IMR-90 (cell line): Measurements from ENCODE around the gene SLC46A1. TPM values are rescaled to one million over a fixed set of nuclear protein-coding genes. Genes with fewer than 3 reads are reported as not detected.

ENCODE experiments used
- ATAC-seq: fragments of 200-7000 bp; cut with Tn5 transposase; 2 replicates; pipeline ENCODE4 v1.9.1; 2020; ENCODE audit warnings: low read depth, mild to moderate bottlenecking, moderate library complexity
- BruUV-seq: library from RNA; stranded (reverse); fragments of 400-500 nt; replicated peaks from 2 replicates; lab custom pipeline; 2021; lab: Mats Ljungman, UMichigan
- CTCF ChIA-PET: fragments of 300-600 bp; formaldehyde crosslinking; extraction: SDS; loops from one replicate; lab custom pipeline; 2021; ENCODE audit warnings: antibody characterized with exemption; lab: Yijun Ruan, JAX
- POLR2A ChIA-PET: fragments of 300-600 bp; sonication (Branson Sonifier 250); formaldehyde crosslinking; loops from one replicate; lab custom pipeline; 2022; ENCODE audit warnings: antibody characterized with exemption; ENCODE audit not compliant: unreplicated experiment; lab: Charles Lee
- DNase-seq: peaks from one replicate; pipeline ENCODE4 v3.0.0; 2013
- H2AFZ ChIP-seq: replicated peaks from 2 replicates; pipeline ENCODE3; 2013; ENCODE audit warnings: low read length, mild to moderate bottlenecking; ENCODE audit not compliant: poor library complexity
- H2AK5ac ChIP-seq: 2 replicates; pipeline ENCODE4 v1.6.1; 2013; ENCODE audit warnings: low read depth, low read length, inconsistent platforms
- H2AK9ac ChIP-seq: replicated peaks from 2 replicates; pipeline ENCODE3; 2013; ENCODE audit warnings: mild to moderate bottlenecking, low read depth, low read length, moderate library complexity; ENCODE audit not compliant: poor library complexity
- H2BK120ac ChIP-seq: 2 replicates; pipeline ENCODE4 v1.6.1; 2013; ENCODE audit warnings: low read depth, low read length, inconsistent platforms
- H2BK15ac ChIP-seq: 3 replicates; pipeline ENCODE4 v1.6.1; 2013; ENCODE audit warnings: low read depth, low read length, inconsistent platforms
- H2BK20ac ChIP-seq: 2 replicates; pipeline ENCODE4 v1.6.1; 2013; ENCODE audit warnings: low read depth, mild to moderate bottlenecking, inconsistent platforms, low read length, moderate library complexity
- H2BK5ac ChIP-seq: 2 replicates; pipeline ENCODE4 v1.6.1; 2013; ENCODE audit warnings: mild to moderate bottlenecking, low read depth, low read length, inconsistent platforms; ENCODE audit not compliant: poor library complexity, severe bottlenecking
- H3K14ac ChIP-seq: replicated peaks from 2 replicates; pipeline ENCODE4 v1.6.1; 2013; ENCODE audit warnings: low read depth, low read length, inconsistent platforms
- H3K18ac ChIP-seq: 2 replicates; pipeline ENCODE4 v1.6.1; 2013; ENCODE audit warnings: low read depth, low read length, control low read depth
- H3K23ac ChIP-seq: 2 replicates; pipeline ENCODE4 v1.6.1; 2013; ENCODE audit warnings: low read depth, low read length, inconsistent platforms
- H3K27ac ChIP-seq: 2 replicates; pipeline ENCODE4 v1.5.1; 2013; ENCODE audit warnings: mild to moderate bottlenecking, control low read depth, low read length; ENCODE audit not compliant: insufficient read depth
- H3K27me3 ChIP-seq: 2 replicates; pipeline ENCODE4 v1.6.1; 2013; ENCODE audit warnings: low read length; ENCODE audit not compliant: control insufficient read depth, insufficient read depth
- H3K36me3 ChIP-seq: 2 replicates; pipeline ENCODE4 v1.6.1; 2013; ENCODE audit warnings: low read length, mixed read lengths; ENCODE audit not compliant: control insufficient read depth, insufficient read depth
- H3K4ac ChIP-seq: 2 replicates; pipeline ENCODE4 v1.6.1; 2013; ENCODE audit warnings: low read depth, low read length, inconsistent platforms
- H3K4me1 ChIP-seq: 2 replicates; pipeline ENCODE4 v1.6.1; 2013; ENCODE audit warnings: low read length, mixed read lengths; ENCODE audit not compliant: control insufficient read depth, insufficient read depth
- H3K4me2 ChIP-seq: 2 replicates; pipeline ENCODE4 v1.6.1; 2013; ENCODE audit warnings: low read depth, mild to moderate bottlenecking, control low read depth, low read length, moderate library complexity
- H3K4me3 ChIP-seq: 2 replicates; pipeline ENCODE4 v1.5.1; 2013; ENCODE audit warnings: low read depth, mild to moderate bottlenecking, control low read depth, low read length, moderate library complexity; ENCODE audit not compliant: insufficient read depth
- H3K56ac ChIP-seq: 2 replicates; pipeline ENCODE4 v1.6.1; 2013; ENCODE audit warnings: low read length, inconsistent platforms; ENCODE audit not compliant: insufficient read depth; ENCODE audit errors: extremely low read depth
- H3K79me1 ChIP-seq, 2 experiments: 2 replicates each; pipeline ENCODE4 v1.6.1; 2013; ENCODE audit warnings: low read length in 2 of 2, inconsistent platforms in 1 of 2, low read depth in 1 of 2
- H3K9ac ChIP-seq: 2 replicates; pipeline ENCODE4 v1.6.1; 2013; ENCODE audit warnings: low read depth, low read length, control low read depth
- H3K9me1 ChIP-seq: 2 replicates; pipeline ENCODE4 v1.6.1; 2013; ENCODE audit warnings: low read length, inconsistent platforms; ENCODE audit not compliant: insufficient read depth
- H3K9me3 ChIP-seq: 2 replicates; pipeline ENCODE4 v1.6.1; 2013; ENCODE audit warnings: low read length; ENCODE audit not compliant: control insufficient read depth, insufficient read depth
- H4K20me1 ChIP-seq: 2 replicates; pipeline ENCODE4 v1.6.1; 2013; ENCODE audit warnings: low read length, inconsistent platforms; ENCODE audit not compliant: insufficient read depth
- H4K5ac ChIP-seq: 2 replicates; pipeline ENCODE4 v1.6.1; 2013; ENCODE audit warnings: mild to moderate bottlenecking, low read depth, low read length, control low read depth
- H4K8ac ChIP-seq, 2 experiments: 2 replicates each; pipeline ENCODE4 v1.6.1; 2013; ENCODE audit warnings: low read depth in 2 of 2, low read length in 2 of 2, control low read depth in 1 of 2, inconsistent platforms in 1 of 2
- H4K91ac ChIP-seq: 2 replicates; pipeline ENCODE4 v1.6.1; 2013; ENCODE audit warnings: low read depth, low read length, inconsistent platforms; ENCODE audit not compliant: insufficient read depth
- CEBPB ChIP-seq: IDR thresholded peaks from 2 replicates; pipeline ENCODE4 v1.6.1; 2012; ENCODE audit warnings: low read depth, low read length, improper control_type of control experiment
- POLR2A ChIP-seq: IDR thresholded peaks from 2 replicates; pipeline ENCODE4 v1.6.1; 2012; ENCODE audit warnings: mild to moderate bottlenecking, low read depth, low read length
- WGBS, 2 experiments: methylation state at CpG; one replicate each; pipeline versions ENCODE4 v1.1.5 to v1.1.7; 2013; ENCODE audit warnings: missing lambda C conversion rate in 2 of 2; ENCODE audit not compliant: insufficient read length in 1 of 2; ENCODE audit errors: extremely low coverage in 2 of 2; 5-methylcytosine and 5-hydroxymethylcytosine counted together
- dilution Hi-C: fragments of 300-500 bp; cut with HindIII; formaldehyde crosslinking; loops from one replicate; pipeline ENCODE4 v1.14.3; 2018; ENCODE audit warnings: low sequenced_read_pairs; ENCODE audit not compliant: unreplicated experiment
- in situ Hi-C: fragments of 300-500 bp; cut with MboI; formaldehyde crosslinking; loops from 3 replicates; pipeline ENCODE4 v1.14.3; 2019; ENCODE audit warnings: low sequenced_read_pairs, inconsistent platforms, mixed read lengths
- intact Hi-C: fragments of 100-400 bp; cut with micrococcal nuclease; formaldehyde crosslinking; loops from 2 replicates; pipeline ENCODE4 v1.10.0; 2022
- polyA plus RNA-seq, 3 experiments: library from polyadenylated mRNA; depleted of rRNA; stranded (reverse); fragments of >200 nt; gene quantifications; 2 replicates each; pipeline ENCODE4 v1.2.3, GENCODE V29; 2012; ENCODE audit warnings: low replicate concordance in 1 of 3
- total RNA-seq: library from RNA; depleted of rRNA; stranded (reverse); fragments of >200 nt; gene quantifications from 2 replicates; pipeline ENCODE4 v1.2.3, GENCODE V29; 2012
- TF ChIP-seq, protein P1 (sequence below): conservative IDR thresholded peaks from 2 replicates; pipeline ENCODE4 v1.5.1; 2012; ENCODE audit warnings: mild to moderate bottlenecking, low read depth, low read length, improper control_type of control experiment

SLC46A1 gene
- total and polyA plus RNA-seq, 2 of the 4 experiments (the other 2 are of a cell fraction): 2.7 to 3.9 TPM

DNA sequence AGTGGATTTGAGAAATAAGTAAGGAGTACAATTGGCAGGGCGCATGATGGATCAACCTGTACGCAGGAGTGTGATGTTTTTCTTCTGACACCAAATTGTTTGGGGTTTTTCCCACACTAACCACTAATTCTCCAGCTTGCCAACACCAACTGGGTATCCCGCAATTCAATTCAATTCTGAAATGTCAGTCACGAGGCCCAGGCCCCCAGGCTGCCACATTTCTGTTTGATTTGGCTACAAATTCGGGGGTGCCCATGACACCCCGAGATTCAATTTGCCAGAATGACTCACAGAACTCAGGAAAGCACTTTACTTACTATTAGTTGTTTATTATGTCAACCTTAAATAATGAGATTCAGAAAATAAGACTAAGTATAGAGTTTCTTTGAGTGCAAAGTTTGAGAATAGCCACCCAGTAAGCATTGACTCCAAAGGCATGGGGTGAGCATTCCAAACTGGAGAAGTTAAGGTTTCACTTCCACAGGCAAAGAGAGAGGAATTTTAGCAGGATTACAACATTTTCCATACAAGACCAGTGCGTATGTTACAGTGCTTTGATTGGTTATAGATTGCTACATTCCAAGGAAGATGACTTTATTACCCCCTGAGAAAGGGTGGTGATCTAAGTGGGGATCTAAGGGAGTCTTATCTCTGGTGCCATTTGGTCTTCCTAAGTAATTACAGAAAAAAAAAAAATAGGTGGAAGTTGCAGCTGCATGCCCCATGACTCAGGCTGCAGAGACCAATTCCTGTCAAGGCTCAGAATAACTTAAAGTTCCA is 11.5 kb downstream of the SLC46A1 start:
- Histone ChIP-seq H3K27ac (peak overlapping the region; percentile 20; the same call in 1 of the 2 replicates), H3K4me3 (no peak overlapping the region), H2BK20ac (no peak overlapping the region), H4K20me1 (no peaks in the 10 kb centered on the region), H2BK120ac (no peak overlapping the region), H3K79me1 (no peaks in the 10 kb centered on the region), H3K4ac (no peak overlapping the region), H3K56ac (no peak overlapping the region), H3K4me1 (peaks cover 9% of the 10 kb centered on the region), H2BK5ac (no peak overlapping the region), H4K91ac (no peak overlapping the region), H3K9me1 (peaks cover 18% of the 10 kb centered on the region; the same call in 1 of the 2 replicates), H3K14ac (no peak overlapping the region), H3K9ac (no peak overlapping the region), H3K18ac (no peak overlapping the region), H2AK5ac (no peak overlapping the region), H4K5ac (no peak overlapping the region), H3K27me3 (no peaks in the 10 kb centered on the region), H3K9me3 (no peaks in the 10 kb centered on the region), H2AFZ (no peak overlapping the region), H3K36me3 (peaks cover 38% of the 10 kb centered on the region), H2BK15ac (no peak overlapping the region), H4K8ac (no peak overlapping the region), H3K4me2 (no peak overlapping the region), H3K23ac (no peak overlapping the region), H2AK9ac (no peak overlapping the region)
- ChIA-PET POLR2A (no interaction called here), CTCF (interaction anchor here (1.1 kb wide), 1 partner anchor 22 kb away, joined by 6 read pairs; no protein-coding TSS in a partner anchor)
- intact Hi-C loops (no loop called here), in situ Hi-C loops (no loop called here), dilution Hi-C loops (no loop called here)
- WGBS, 2 experiments: no CpG with 5 or more reads among the region's 7 CpGs
- DNase-seq: peak; percentile 64
- ATAC-seq: peak; percentile 84
- BruUV-seq: no TSS peak
- TF ChIP-seq POLR2A (no peak), CEBPB (peak; percentile 62; the same call in 1 of the 2 replicates)
- TF ChIP-seq, protein P1, sequence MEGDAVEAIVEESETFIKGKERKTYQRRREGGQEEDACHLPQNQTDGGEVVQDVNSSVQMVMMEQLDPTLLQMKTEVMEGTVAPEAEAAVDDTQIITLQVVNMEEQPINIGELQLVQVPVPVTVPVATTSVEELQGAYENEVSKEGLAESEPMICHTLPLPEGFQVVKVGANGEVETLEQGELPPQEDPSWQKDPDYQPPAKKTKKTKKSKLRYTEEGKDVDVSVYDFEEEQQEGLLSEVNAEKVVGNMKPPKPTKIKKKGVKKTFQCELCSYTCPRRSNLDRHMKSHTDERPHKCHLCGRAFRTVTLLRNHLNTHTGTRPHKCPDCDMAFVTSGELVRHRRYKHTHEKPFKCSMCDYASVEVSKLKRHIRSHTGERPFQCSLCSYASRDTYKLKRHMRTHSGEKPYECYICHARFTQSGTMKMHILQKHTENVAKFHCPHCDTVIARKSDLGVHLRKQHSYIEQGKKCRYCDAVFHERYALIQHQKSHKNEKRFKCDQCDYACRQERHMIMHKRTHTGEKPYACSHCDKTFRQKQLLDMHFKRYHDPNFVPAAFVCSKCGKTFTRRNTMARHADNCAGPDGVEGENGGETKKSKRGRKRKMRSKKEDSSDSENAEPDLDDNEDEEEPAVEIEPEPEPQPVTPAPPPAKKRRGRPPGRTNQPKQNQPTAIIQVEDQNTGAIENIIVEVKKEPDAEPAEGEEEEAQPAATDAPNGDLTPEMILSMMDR: no peak
